Epithelial cell of proximal tubule (primary cell): Measurements from ENCODE around the gene NAA15. TPM values are rescaled to one million over a fixed set of nuclear protein-coding genes. Genes with fewer than 3 reads are reported as not detected.
"Not testable (repeated sequence)": the region's sequence is repeated elsewhere in the genome, so short reads cannot be mapped to it uniquely, and the experiment has no call there.

Experiments
- DNase-seq: peaks from one replicate; pipeline ENCODE4 v3.0.0-alpha.2; 2011; ENCODE audit warnings: low read depth
- H3K4me3 ChIP-seq: 2 replicates; pipeline ENCODE4 v1.5.1; 2011; ENCODE audit warnings: low read depth, mild to moderate bottlenecking, low read length
- total RNA-seq: library from RNA; depleted of rRNA; stranded (reverse); fragments of >200 nt; gene quantifications from 2 replicates; pipeline ENCODE4 v1.2.3, GENCODE V29; 2015
- TF ChIP-seq, protein P1 (sequence below): conservative IDR thresholded peaks from 2 replicates; pipeline ENCODE4 v1.5.1; 2012; ENCODE audit warnings: low read depth, mild to moderate bottlenecking, low read length

The NAA15 gene
- total RNA-seq, 1 donor from 2014 or later: 33.7 TPM

DNA sequence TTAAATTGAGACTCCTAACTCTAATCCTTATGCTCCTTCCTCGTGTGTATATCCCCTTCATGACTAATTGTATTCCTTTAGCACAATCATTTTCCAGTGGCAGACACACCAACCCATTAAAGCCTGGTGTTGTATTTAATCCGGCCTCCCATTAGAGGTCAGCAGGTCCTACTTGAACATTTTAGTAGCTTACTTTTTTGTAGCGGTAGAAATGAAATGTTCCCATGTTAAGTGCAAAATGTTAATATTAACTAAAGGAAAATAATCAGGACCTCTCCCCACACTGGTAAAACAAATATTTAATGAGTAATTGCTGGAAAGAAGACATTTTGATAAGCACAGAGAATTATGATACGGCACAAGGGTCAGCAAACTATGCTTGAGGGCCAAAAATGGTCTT, 156.0 kb downstream of the NAA15 start:
- no peak overlapping the region for H3K4me3 ChIP-seq
- TF ChIP-seq, protein P1, sequence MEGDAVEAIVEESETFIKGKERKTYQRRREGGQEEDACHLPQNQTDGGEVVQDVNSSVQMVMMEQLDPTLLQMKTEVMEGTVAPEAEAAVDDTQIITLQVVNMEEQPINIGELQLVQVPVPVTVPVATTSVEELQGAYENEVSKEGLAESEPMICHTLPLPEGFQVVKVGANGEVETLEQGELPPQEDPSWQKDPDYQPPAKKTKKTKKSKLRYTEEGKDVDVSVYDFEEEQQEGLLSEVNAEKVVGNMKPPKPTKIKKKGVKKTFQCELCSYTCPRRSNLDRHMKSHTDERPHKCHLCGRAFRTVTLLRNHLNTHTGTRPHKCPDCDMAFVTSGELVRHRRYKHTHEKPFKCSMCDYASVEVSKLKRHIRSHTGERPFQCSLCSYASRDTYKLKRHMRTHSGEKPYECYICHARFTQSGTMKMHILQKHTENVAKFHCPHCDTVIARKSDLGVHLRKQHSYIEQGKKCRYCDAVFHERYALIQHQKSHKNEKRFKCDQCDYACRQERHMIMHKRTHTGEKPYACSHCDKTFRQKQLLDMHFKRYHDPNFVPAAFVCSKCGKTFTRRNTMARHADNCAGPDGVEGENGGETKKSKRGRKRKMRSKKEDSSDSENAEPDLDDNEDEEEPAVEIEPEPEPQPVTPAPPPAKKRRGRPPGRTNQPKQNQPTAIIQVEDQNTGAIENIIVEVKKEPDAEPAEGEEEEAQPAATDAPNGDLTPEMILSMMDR: no peak
- no peak for DNase-seq

DNA sequence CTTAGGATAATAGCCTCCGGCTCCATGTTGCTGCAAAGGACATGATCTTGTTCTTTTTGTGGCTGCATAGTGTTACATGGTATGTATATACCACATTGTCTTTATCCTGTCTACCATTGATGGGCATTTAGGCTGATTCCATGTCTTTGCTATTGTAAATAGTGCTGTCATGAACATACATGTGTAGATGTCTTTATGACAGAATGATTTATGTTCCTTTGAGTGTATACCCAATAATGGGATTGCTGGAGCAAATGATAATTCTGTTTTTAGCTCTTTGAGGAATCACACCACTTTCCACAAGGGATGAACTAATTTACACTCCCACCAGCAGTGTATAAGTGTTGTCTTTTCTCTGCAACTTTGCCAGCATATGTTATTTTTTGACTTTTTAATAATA, 157.2 kb downstream of the NAA15 start:
- no peak overlapping the region for H3K4me3 ChIP-seq
- DNase-seq: no peak
- TF ChIP-seq, protein P1: no peak

DNA sequence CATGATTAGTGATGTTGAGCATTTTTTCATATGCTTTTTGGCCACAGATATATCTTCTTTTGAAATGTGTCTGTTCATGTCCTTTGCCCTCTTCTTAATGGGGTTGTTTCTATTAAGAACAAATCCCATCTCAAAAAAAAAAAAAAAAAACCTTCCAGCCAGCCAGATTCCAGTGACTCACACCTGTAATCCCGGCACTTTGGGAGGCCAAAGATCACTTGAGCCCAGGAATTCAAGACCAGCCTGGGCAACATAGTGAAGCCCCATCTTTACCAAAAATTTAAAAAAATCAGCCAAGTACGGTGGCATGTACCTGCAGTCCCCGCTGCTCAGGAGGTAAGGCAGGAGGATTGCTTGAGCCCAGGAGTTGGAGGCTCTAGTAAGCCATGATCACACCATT, 157.7 kb downstream of the NAA15 start:
- DNase-seq: no peak
- H3K4me3 ChIP-seq: no peak overlapping the region
- TF ChIP-seq, protein P1: no peak

DNA sequence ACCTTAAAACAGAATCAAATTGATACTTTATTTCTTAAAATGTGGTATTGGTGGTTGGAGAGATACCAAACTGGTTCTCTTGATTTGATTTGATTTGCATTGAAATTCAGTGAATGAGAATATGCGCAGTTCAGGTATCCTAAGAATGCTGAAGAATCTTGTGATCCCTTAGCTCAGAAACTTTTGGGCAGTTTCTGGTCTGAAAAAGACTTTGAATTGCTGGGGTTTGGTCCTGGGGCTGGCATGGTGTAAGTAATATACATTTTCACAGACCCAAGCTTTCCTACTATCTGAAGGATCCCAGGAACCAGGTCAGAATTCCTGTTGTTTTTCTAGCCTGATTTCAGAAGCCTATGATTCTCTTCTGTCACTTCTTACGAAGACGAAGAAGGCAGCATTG, 159.3 kb downstream of the NAA15 start:
- no peak overlapping the region for H3K4me3 ChIP-seq
- no peak for DNase-seq
- TF ChIP-seq, protein P1: no peak

DNA sequence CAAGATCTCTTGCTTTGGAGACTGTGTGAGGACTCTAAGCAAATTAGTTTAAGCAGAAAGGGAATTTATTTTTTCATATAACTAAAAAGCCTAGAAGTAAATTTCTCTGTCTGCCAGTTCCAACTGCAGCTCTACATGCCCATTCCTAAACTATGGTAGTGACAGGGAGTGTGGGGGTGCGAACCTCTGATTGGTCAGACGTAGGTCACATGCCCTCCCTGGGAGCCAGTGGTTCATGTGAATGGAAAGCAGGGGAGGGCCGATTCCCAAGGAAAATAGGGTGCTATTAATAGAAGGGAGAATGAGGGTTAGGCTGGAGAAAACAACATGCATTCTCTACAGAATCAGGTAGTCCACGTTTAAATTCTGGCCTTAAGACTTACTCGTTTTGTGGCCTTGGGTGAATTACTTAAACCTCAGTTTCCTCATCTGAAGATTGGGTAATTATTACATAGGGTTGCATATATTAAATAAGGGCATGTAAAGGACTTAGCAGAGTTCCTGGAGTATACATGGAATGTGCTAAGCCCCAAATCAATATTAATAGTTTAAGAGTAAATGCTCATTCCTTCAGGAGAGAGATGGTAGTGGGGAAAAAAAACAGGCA, 159.8 kb downstream of the NAA15 start:
- H3K4me3 ChIP-seq: no peak overlapping the region
- no peak for DNase-seq
- TF ChIP-seq, protein P1: no peak

DNA sequence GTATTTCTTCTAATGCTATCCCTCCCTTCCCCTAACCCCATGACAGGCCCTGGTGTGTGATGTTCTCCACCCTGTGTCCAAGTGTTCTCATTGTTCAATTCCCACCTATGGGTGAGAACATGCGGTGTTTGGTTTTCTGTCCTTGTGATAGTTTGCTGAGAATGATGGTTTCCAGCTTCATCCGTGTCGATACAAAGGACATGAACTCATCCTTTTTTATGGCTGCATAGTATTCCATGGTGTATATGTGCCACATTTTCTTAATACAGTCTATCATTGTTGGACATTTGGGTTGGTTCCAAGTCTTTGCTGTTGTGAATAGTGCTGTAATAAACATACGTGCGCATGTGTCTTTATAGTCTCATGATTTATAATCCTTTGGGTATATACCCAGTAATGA, 163.2 kb downstream of the NAA15 start:
- not testable (repeated sequence) for H3K4me3 ChIP-seq, DNase-seq

DNA sequence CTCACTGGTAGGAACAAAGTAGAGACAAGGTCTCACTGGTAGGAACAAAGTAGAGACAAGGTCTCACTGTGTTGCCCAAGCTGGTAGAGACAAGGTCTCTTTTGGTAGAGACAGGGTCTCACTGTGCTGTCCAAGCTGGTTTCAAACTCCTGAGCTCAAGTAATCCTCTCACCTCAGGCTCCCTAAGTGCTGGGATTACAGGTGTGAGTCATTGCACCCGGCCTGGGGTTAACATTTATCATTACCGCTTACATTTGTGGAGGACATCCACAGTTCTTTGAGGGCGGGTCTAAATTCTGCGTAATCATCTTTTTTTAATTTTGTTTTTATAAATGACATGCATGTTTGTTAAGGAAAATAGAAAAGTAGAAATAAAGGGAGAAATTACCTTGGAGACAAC, 164.6 kb downstream of the NAA15 start:
- TF ChIP-seq, protein P1: no peak
- no peak overlapping the region for H3K4me3 ChIP-seq
- no peak for DNase-seq

DNA sequence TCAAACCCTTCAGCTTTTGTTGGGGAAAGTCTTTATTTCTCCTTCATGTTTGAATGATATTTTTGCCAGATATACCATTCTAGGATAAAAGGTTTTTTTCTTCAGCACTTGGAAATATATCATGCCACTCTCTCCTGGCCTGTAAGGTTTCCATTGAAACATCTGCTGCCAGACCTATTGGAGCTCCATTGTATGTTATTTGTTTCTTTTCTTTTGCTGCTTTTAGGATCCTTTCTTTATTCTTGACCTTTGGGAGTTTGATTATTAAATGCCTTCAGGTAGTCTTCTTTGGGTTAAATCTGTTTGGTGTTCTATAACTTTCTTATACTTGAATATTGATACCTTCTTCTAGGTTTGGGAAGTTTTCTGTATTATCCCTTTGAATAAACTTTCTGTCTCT, 167.5 kb downstream of the NAA15 start:
- not testable (repeated sequence) for H3K4me3 ChIP-seq, DNase-seq
